HUES48 (cell line): ENCODE measurements around the gene SNAPIN.
"Not testable (repeated sequence)": the region's sequence is repeated elsewhere in the genome, so short reads cannot be mapped to it uniquely, and the experiment has no call there.

ENCODE experiments used
- H3K27ac ChIP-seq: one replicate; pipeline ENCODE4 v1.7.0; 2013; ENCODE audit warnings: low read depth, low read length, inconsistent platforms
- H3K27me3 ChIP-seq: 2 replicates; pipeline ENCODE4 v1.6.1; 2013; ENCODE audit warnings: mild to moderate bottlenecking, low read length; ENCODE audit not compliant: control insufficient read depth, insufficient read depth
- H3K36me3 ChIP-seq: 2 replicates; pipeline ENCODE4 v1.6.1; 2013; ENCODE audit warnings: low read length; ENCODE audit not compliant: control insufficient read depth, insufficient read depth
- H3K4me1 ChIP-seq: 2 replicates; pipeline ENCODE4 v1.6.1; 2013; ENCODE audit warnings: mild to moderate bottlenecking, low read length; ENCODE audit not compliant: control insufficient read depth, insufficient read depth
- H3K4me3 ChIP-seq: 2 replicates; pipeline ENCODE4 v1.5.1; 2013; ENCODE audit warnings: mild to moderate bottlenecking, low read depth, low read length
- H3K9ac ChIP-seq: 2 replicates; pipeline ENCODE4 v1.6.1; 2013; ENCODE audit warnings: mild to moderate bottlenecking, low read depth, low read length, moderate library complexity
- H3K9me3 ChIP-seq: 2 replicates; pipeline ENCODE4 v1.6.1; 2013; ENCODE audit warnings: low read length; ENCODE audit not compliant: control insufficient read depth, insufficient read depth

The SNAPIN gene

DNA sequence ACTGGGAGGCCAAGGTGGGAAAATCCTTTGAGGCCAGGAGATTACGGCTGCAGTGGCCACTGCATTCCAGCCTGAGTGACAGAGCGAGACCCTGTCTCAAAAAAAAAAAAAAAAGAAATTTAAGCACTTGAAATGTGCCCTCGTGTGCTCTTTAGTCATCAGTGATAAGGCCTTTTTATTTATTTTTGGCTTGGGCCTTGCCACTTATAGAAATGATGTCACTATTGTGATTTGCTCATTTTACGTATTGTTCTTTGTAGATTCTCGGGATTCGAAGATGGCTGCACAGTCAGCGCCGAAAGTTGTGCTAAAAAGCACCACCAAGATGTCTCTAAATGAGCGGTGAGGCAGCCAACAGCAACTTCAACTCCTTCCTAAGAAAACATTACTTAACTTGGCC lies 22.2 kb upstream of the SNAPIN start:
- Histone ChIP-seq H3K9ac (no peak overlapping the region), H3K27me3 (no peaks in the 10 kb centered on the region), H3K27ac (no peak overlapping the region), H3K4me1 (peaks cover 5% of the 10 kb centered on the region; the same call in 1 of the 2 replicates), H3K9me3 (no peaks in the 10 kb centered on the region), H3K4me3 (no peak overlapping the region), H3K36me3 (peaks cover 61% of the 10 kb centered on the region)

DNA sequence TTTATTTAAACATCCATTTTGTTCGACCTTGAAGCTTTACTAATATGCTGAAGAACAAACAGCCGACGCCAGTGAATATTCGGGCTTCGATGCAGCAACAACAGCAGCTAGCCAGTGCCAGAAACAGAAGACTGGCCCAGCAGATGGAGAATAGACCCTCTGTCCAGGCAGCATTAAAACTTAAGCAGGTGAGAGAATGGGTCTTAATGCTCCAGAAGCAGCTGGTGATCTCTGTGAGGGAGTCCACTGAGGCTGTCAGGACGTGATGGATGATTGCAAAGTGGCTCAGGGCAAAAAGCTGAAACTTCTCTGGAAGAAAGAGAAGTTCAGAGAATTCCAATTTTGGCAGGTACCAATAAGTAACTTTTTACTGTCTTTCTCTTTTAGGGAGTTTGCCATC lies 20.2 kb upstream of the SNAPIN start:
- H3K9me3 ChIP-seq, result no peaks in the 10 kb centered on the region
- H3K36me3 ChIP-seq, result peaks cover 80% of the 10 kb centered on the region
- no peak overlapping the region for H3K4me3 ChIP-seq
- no peak overlapping the region for H3K9ac ChIP-seq
- no peaks in the 10 kb centered on the region for H3K27me3 ChIP-seq
- H3K4me1 ChIP-seq, result peaks cover 4% of the 10 kb centered on the region; the same call in 1 of the 2 replicates
- no peak overlapping the region for H3K27ac ChIP-seq

DNA sequence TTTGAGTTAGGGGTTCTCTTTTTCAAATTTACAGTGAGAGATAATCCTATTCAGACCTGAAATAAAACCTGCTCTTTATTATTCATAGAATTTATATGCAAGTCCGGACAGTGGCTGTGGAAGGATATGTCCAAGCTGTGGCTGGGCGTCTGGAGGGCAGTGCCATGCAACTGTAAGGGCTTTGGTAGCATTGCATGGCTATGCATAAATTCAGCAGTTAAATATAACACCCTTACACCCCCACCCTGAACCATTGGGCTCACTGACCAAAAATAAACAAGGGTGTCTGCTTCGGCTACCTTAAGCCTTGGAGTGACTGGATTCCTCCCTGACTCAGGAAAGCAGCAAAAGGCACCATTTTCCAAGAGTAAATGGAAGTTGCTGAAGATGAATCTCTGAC lies 19.2 kb upstream of the SNAPIN start:
- H3K4me1 ChIP-seq, result no peaks in the 10 kb centered on the region
- no peaks in the 10 kb centered on the region for H3K9me3 ChIP-seq
- H3K9ac ChIP-seq, result no peak overlapping the region
- H3K36me3 ChIP-seq, result peaks cover 90% of the 10 kb centered on the region
- no peak overlapping the region for H3K4me3 ChIP-seq
- no peaks in the 10 kb centered on the region for H3K27me3 ChIP-seq
- no peak overlapping the region for H3K27ac ChIP-seq

DNA sequence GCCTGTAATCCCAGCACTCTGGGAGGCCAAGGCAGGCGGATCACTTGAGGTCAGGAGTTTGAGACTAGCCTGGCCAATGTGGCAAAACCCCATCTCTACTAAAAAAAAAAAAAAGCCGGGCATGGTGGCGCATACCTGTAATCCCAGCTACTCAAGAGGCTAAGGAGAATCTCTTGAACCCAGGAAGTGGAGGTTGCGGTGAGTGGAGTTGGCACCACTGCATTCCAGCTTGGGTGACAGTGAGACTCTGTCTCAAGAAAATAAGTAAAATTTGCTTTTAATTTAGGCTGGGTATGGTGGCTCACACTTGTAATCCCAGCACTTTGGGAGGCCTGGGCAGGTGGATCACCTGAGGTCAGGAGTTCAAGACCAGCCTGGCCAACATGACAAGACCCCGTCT lies 18.3 kb upstream of the SNAPIN start:
- not testable (repeated sequence) for H3K27ac ChIP-seq, H3K27me3 ChIP-seq, H3K9me3 ChIP-seq, H3K9ac ChIP-seq, H3K4me3 ChIP-seq, H3K4me1 ChIP-seq
- peaks cover 100% of the 10 kb centered on the region for H3K36me3 ChIP-seq

DNA sequence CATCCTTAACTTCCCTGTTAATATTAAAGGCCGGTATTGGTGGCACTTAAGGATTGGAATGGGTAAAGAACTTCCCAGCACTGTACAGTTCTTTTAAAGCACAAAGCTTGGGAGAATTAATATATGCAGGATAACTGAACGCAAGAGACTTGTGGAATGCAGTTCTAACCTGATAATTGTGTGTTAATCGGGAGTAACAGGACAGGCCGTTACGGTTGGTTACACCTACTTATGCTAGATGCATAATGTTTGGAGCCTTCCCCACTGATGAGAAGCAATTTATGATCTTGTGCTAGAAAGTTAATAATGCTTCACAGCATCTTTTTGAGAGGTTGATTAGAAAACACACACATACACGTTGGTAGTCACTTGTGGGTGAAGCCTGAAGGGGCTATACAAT lies 17.6 kb upstream of the SNAPIN start:
- Histone ChIP-seq H3K9ac (no peak overlapping the region), H3K27me3 (no peaks in the 10 kb centered on the region), H3K36me3 (peaks cover 100% of the 10 kb centered on the region), H3K27ac (no peak overlapping the region), H3K4me1 (no peaks in the 10 kb centered on the region), H3K4me3 (no peak overlapping the region), H3K9me3 (no peaks in the 10 kb centered on the region)

DNA sequence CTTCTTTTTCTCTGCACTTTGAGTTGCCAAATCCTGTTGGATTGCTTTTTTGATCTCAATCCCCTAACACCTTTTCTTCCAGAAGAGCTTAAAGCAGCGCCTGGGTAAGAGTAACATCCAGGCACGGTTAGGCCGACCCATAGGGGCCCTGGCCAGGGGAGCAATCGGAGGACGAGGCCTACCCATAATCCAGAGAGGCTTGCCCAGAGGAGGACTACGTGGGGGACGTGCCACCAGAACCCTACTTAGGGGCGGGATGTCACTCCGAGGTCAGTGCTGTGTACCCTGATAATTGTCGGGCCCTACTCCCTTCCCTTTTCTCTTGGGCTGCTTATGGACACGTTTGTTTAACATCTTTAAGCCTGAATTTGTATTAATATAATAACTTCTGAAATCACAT lies 16.3 kb upstream of the SNAPIN start:
- Histone ChIP-seq H3K9me3 (no peaks in the 10 kb centered on the region), H3K9ac (no peak overlapping the region), H3K27me3 (no peaks in the 10 kb centered on the region), H3K4me1 (no peaks in the 10 kb centered on the region), H3K4me3 (no peak overlapping the region), H3K36me3 (peaks cover 96% of the 10 kb centered on the region), H3K27ac (no peak overlapping the region)

DNA sequence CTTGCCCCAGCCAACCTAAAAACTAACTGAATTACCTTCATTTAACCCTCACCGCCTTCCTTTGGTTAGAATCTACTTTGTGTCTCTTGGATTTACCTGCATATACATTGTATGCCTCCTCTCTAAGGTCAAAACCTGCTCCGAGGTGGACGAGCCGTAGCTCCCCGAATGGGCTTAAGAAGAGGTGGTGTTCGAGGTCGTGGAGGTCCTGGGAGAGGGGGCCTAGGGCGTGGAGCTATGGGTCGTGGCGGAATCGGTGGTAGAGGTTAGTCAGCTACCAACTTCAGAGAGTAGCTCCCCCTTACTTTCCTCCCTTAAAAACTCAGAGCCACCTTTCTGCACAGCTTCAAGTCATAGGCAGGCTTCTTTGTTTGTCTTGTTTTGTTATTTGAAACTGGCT lies 15.4 kb upstream of the SNAPIN start:
- Histone ChIP-seq H3K4me1 (no peaks in the 10 kb centered on the region), H3K9me3 (no peaks in the 10 kb centered on the region), H3K36me3 (peaks cover 86% of the 10 kb centered on the region), H3K27me3 (no peaks in the 10 kb centered on the region), H3K4me3 (no peak overlapping the region), H3K9ac (no peak overlapping the region), H3K27ac (no peak overlapping the region)

DNA sequence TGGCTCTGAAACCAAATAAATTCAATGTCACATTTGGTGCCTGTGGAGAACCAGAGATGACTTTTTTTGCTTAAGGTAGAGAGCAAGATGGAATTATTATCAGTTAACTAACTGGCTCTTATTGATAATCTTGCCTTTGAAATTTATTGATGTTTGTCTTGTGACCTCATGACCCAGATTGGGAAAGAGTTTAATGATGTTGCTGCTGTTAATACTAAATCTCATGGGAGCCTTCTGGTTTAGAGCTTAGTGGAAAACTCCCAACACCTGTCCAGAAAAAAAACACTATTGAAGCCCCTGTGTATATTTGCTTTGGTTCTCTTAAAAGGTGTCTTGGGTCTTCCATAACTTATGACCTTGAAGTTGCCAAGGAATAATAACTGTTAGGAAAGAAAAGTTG lies 14.7 kb upstream of the SNAPIN start:
- H3K4me1 ChIP-seq, result no peaks in the 10 kb centered on the region
- no peak overlapping the region for H3K27ac ChIP-seq
- peaks cover 79% of the 10 kb centered on the region for H3K36me3 ChIP-seq
- no peaks in the 10 kb centered on the region for H3K9me3 ChIP-seq
- no peak overlapping the region for H3K4me3 ChIP-seq
- H3K9ac ChIP-seq, result no peak overlapping the region
- H3K27me3 ChIP-seq, result no peaks in the 10 kb centered on the region

DNA sequence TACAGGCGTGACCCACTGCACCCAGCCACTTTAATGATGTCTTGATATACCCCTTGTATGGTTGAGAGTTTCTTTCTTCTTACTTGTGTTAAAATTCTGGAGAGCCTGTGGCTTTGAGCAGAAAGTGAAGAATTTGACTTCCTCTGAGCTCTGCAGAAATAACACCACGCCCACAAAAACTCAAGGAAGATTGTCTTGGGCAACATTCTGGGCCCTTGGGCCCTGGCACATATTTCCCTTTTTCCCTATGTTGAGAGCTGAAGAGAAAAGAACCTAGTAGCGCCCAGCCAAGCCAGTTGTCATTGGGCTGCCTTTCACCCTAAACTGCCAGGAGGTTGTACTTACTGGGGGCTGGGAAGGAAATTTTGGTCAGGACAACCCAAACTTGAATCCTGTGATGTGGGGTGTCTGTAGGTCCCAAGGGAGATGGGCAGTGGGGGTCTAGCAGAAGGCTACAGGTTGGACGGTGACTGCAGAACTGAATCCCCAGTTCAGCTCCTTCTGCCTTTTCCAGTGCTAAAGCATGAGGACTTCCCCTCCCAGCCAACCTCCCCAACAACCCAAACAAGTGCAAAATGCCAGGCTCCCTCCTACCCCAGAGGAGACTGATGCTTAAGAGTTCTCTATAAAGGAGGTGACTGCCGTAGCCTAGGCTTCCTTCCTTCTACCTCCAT lies 11.7 kb upstream of the SNAPIN start:
- Histone ChIP-seq H3K36me3 (peaks cover 49% of the 10 kb centered on the region), H3K27ac (no peak overlapping the region), H3K4me3 (no peak overlapping the region), H3K4me1 (no peaks in the 10 kb centered on the region), H3K27me3 (no peaks in the 10 kb centered on the region), H3K9ac (no peak overlapping the region), H3K9me3 (no peaks in the 10 kb centered on the region)

DNA sequence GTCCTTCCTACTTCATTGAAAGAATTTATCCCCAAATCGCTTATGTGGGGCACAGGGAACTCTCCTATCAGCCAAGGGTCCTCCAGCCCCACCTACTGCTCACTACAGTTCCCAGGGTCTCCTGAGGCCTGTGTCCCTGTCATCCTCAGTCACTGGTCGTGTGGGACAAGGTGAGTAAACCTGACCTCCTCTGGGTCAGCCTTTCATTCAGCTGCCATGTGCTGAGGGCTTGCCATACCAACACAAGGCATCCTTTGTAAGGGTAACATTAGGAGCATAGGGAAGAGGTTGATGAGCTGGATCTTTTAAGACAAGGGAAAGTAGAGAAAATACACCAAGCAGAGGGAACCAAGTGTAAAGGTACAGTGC lies 11.2 kb upstream of the SNAPIN start:
- peaks cover 44% of the 10 kb centered on the region for H3K36me3 ChIP-seq
- no peak overlapping the region for H3K9ac ChIP-seq
- no peak overlapping the region for H3K27ac ChIP-seq
- H3K4me1 ChIP-seq, result no peaks in the 10 kb centered on the region
- H3K27me3 ChIP-seq, result no peaks in the 10 kb centered on the region
- no peaks in the 10 kb centered on the region for H3K9me3 ChIP-seq
- H3K4me3 ChIP-seq, result no peak overlapping the region

DNA sequence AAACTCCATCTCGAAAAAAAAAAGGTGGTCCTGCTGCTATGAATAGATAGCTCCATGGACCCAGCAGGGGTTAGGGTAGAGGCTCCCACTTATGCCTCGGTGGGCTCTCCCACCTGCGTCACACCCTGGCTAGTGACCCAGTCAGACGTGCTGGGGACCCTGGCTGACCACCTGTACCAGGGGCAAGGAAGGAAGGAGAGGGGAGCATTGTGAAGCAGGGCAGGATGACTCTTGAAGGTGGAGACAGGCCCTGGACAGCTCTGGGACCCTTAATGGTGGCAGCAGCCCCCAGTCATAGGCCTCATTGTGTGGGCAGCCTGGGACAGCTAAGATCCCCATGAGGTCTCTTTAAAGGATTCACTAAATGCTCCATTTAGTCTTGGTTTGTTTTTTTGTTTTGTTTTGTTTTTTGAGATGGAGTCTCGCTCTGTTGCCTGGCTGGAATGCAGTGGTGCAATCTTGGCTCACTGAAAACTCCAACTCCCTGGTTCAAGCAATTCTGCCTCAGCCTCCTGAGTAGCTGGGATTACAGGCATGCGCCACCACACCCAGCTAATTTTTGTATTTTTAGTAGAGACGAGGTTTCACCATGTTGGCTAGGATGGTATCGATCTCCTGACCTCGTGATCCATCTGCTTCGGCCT lies 10.4 kb upstream of the SNAPIN start:
- H3K9ac ChIP-seq, result no peak overlapping the region
- no peaks in the 10 kb centered on the region for H3K27me3 ChIP-seq
- no peaks in the 10 kb centered on the region for H3K9me3 ChIP-seq
- no peaks in the 10 kb centered on the region for H3K4me1 ChIP-seq
- H3K36me3 ChIP-seq, result peaks cover 36% of the 10 kb centered on the region
- H3K4me3 ChIP-seq, result no peak overlapping the region
- no peak overlapping the region for H3K27ac ChIP-seq
